Liver (tissue), 3 donors: Measurements from ENCODE around the gene HMGB2.

Experiments used
- FOXA1 ChIP-seq: IDR thresholded peaks from 2 replicates; pipeline ENCODE4 v1.6.1; 2016; ENCODE audit warnings: antibody characterized with exemption
- FOXA2 ChIP-seq: IDR thresholded peaks from 2 replicates; pipeline ENCODE4 v1.6.1; 2016; ENCODE audit warnings: antibody characterized with exemption
- HNF4A ChIP-seq, 2 donors: conservative IDR thresholded peaks; 2 replicates each; pipeline ENCODE4 v1.6.1; 2016; ENCODE audit warnings: antibody characterized with exemption in 2 of 2, mild to moderate bottlenecking in 2 of 2
- HNF4G ChIP-seq: IDR thresholded peaks from 2 replicates; pipeline ENCODE4 v1.6.1; 2016; ENCODE audit warnings: antibody characterized with exemption
- RAD21 ChIP-seq, 2 donors: IDR thresholded peaks; 2 replicates each; pipeline ENCODE4 v1.6.1; 2016; ENCODE audit warnings: antibody characterized with exemption in 2 of 2, mild to moderate bottlenecking in 2 of 2
- SP1 ChIP-seq: IDR thresholded peaks from 2 replicates; pipeline ENCODE4 v1.6.1; 2018; ENCODE audit warnings: antibody characterized with exemption, mild to moderate bottlenecking
- TAF1 ChIP-seq: conservative IDR thresholded peaks from 2 replicates; pipeline ENCODE4 v1.6.1; 2016; ENCODE audit warnings: antibody characterized with exemption, mild to moderate bottlenecking
- YY1 ChIP-seq: IDR thresholded peaks from 2 replicates; pipeline ENCODE4 v1.6.1; 2016; ENCODE audit warnings: antibody characterized with exemption, mild to moderate bottlenecking
- TF ChIP-seq, protein P1 (sequence below): IDR thresholded peaks from 2 replicates; pipeline ENCODE4 v1.6.1; 2016; ENCODE audit warnings: antibody characterized with exemption, mild to moderate bottlenecking
- TF ChIP-seq, protein P2 (sequence below): fragments of 150-350 bp; IDR thresholded peaks from 2 replicates; pipeline ENCODE4 v1.5.1; 2017; ENCODE audit warnings: improper control_type of control experiment, low read depth, low read length; ENCODE audit not compliant: missing input control
- TF ChIP-seq, protein P3 (sequence below): IDR thresholded peaks from 2 replicates; pipeline ENCODE4 v1.6.1; 2016; ENCODE audit warnings: antibody characterized with exemption
- TF ChIP-seq, protein P4 (sequence below): IDR thresholded peaks from 2 replicates; pipeline ENCODE4 v1.6.1; 2016; ENCODE audit warnings: antibody characterized with exemption
- donor health status: healthy.
- donor health status: healthy.

DNA sequence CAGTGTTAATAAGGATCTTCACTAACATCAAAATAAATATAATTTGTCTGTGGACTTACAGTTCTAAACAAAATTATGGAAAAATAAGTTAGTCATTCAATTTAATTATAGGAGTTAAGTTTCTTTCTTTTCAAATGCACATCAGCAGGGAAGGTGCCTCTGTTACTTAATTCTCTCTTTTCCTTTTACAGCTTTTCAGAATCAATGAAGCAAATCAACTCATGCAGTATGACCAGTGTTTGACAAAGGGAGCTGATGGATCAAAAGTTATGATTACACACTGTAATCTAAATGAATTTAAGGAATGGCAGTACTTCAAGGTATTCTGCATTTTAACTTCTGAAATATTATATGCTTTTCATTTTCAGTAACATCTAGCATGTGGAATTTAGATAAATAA is 15.9 kb downstream of the HMGB2 start:
- TF ChIP-seq, protein P1, sequence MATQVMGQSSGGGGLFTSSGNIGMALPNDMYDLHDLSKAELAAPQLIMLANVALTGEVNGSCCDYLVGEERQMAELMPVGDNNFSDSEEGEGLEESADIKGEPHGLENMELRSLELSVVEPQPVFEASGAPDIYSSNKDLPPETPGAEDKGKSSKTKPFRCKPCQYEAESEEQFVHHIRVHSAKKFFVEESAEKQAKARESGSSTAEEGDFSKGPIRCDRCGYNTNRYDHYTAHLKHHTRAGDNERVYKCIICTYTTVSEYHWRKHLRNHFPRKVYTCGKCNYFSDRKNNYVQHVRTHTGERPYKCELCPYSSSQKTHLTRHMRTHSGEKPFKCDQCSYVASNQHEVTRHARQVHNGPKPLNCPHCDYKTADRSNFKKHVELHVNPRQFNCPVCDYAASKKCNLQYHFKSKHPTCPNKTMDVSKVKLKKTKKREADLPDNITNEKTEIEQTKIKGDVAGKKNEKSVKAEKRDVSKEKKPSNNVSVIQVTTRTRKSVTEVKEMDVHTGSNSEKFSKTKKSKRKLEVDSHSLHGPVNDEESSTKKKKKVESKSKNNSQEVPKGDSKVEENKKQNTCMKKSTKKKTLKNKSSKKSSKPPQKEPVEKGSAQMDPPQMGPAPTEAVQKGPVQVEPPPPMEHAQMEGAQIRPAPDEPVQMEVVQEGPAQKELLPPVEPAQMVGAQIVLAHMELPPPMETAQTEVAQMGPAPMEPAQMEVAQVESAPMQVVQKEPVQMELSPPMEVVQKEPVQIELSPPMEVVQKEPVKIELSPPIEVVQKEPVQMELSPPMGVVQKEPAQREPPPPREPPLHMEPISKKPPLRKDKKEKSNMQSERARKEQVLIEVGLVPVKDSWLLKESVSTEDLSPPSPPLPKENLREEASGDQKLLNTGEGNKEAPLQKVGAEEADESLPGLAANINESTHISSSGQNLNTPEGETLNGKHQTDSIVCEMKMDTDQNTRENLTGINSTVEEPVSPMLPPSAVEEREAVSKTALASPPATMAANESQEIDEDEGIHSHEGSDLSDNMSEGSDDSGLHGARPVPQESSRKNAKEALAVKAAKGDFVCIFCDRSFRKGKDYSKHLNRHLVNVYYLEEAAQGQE = no peak
- TF ChIP-seq, protein P2, sequence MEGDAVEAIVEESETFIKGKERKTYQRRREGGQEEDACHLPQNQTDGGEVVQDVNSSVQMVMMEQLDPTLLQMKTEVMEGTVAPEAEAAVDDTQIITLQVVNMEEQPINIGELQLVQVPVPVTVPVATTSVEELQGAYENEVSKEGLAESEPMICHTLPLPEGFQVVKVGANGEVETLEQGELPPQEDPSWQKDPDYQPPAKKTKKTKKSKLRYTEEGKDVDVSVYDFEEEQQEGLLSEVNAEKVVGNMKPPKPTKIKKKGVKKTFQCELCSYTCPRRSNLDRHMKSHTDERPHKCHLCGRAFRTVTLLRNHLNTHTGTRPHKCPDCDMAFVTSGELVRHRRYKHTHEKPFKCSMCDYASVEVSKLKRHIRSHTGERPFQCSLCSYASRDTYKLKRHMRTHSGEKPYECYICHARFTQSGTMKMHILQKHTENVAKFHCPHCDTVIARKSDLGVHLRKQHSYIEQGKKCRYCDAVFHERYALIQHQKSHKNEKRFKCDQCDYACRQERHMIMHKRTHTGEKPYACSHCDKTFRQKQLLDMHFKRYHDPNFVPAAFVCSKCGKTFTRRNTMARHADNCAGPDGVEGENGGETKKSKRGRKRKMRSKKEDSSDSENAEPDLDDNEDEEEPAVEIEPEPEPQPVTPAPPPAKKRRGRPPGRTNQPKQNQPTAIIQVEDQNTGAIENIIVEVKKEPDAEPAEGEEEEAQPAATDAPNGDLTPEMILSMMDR = no peak
- TF ChIP-seq SP1 = no peak
- TF ChIP-seq, protein P3, sequence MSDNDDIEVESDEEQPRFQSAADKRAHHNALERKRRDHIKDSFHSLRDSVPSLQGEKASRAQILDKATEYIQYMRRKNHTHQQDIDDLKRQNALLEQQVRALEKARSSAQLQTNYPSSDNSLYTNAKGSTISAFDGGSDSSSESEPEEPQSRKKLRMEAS = no peak
- TF ChIP-seq FOXA2 = no peak
- no peak for TF ChIP-seq HNF4G
- TF ChIP-seq TAF1 = no peak
- no peak for TF ChIP-seq HNF4A (conservative IDR thresholded peaks at IDR 0.05)
- no peak for TF ChIP-seq RAD21 (IDR thresholded peaks at IDR 0.05)
- no peak for TF ChIP-seq FOXA1
- TF ChIP-seq YY1 = no peak
- TF ChIP-seq, protein P4, sequence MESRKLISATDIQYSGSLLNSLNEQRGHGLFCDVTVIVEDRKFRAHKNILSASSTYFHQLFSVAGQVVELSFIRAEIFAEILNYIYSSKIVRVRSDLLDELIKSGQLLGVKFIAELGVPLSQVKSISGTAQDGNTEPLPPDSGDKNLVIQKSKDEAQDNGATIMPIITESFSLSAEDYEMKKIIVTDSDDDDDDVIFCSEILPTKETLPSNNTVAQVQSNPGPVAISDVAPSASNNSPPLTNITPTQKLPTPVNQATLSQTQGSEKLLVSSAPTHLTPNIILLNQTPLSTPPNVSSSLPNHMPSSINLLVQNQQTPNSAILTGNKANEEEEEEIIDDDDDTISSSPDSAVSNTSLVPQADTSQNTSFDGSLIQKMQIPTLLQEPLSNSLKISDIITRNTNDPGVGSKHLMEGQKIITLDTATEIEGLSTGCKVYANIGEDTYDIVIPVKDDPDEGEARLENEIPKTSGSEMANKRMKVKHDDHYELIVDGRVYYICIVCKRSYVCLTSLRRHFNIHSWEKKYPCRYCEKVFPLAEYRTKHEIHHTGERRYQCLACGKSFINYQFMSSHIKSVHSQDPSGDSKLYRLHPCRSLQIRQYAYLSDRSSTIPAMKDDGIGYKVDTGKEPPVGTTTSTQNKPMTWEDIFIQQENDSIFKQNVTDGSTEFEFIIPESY = no peak
